T-helper 2 cell (primary cell): ENCODE measurements around the gene CDK14.

Source experiments
- DNase-seq, 5 experiments: peaks; one replicate each; pipeline versions ENCODE4 v3.0.0 to v3.0.0-alpha.2; 2012 to 2022

Gene CDK14

GRCh38 chr7:91068136-91068795 lies 472.1 kb downstream of the CDK14 start:
- DNase-seq, result no peak

- DNase-seq, result no peak
These were observed 473.0 kb downstream of the CDK14 start for GRCh38 chr7:91069146-91069545.

- no peak for DNase-seq
These were observed 483.4 kb downstream of the CDK14 start for GRCh38 chr7:91079487-91079886.

- no peak for DNase-seq
These were observed 484.2 kb downstream of the CDK14 start for GRCh38 chr7:91080351-91080750.

- DNase-seq, result no peak
These were observed 485.9 kb downstream of the CDK14 start for GRCh38 chr7:91082038-91082437.

- peak in 1 of 5 experiments; percentile 2 for DNase-seq
These were observed 486.9 kb downstream of the CDK14 start for GRCh38 chr7:91082852-91083495.

- DNase-seq, result no peak
These were observed 487.9 kb downstream of the CDK14 start for GRCh38 chr7:91083855-91084644.

GRCh38 chr7:91085175-91085574 lies 489.1 kb downstream of the CDK14 start:
- DNase-seq, result no peak

GRCh38 chr7:91086200-91086599 lies 490.1 kb downstream of the CDK14 start:
- no peak for DNase-seq

- no peak for DNase-seq
These were observed 492.0 kb downstream of the CDK14 start for GRCh38 chr7:91088156-91088555.

- DNase-seq, result no peak
These were observed 492.6 kb downstream of the CDK14 start for GRCh38 chr7:91088691-91089090.

GRCh38 chr7:91089382-91089963 lies 493.4 kb downstream of the CDK14 start:
- peak in 1 of 5 experiments; percentile 27 for DNase-seq

- DNase-seq, result no peak
These were observed 494.6 kb downstream of the CDK14 start for GRCh38 chr7:91090684-91091083.

- no peak for DNase-seq
These were observed 495.5 kb downstream of the CDK14 start for GRCh38 chr7:91091631-91092030.

GRCh38 chr7:91093181-91093580 lies 497.1 kb downstream of the CDK14 start:
- no peak for DNase-seq

GRCh38 chr7:91098566-91098965 lies 502.4 kb downstream of the CDK14 start:
- no peak for DNase-seq

GRCh38 chr7:91103363-91103762 lies 507.2 kb downstream of the CDK14 start:
- no peak for DNase-seq

- DNase-seq, result no peak
These were observed 511.3 kb downstream of the CDK14 start for GRCh38 chr7:91107460-91107859.

- no peak for DNase-seq
These were observed 513.1 kb downstream of the CDK14 start for GRCh38 chr7:91109200-91109599.

- DNase-seq, result no peak
These were observed 516.8 kb downstream of the CDK14 start for GRCh38 chr7:91112902-91113341.

- no peak for DNase-seq
These were observed 518.1 kb downstream of the CDK14 start for GRCh38 chr7:91114232-91114631.

GRCh38 chr7:91126762-91127161 lies 530.6 kb downstream of the CDK14 start:
- DNase-seq, result no peak

- no peak for DNase-seq
These were observed 531.2 kb downstream of the CDK14 start for GRCh38 chr7:91127325-91127724.
